Activated T-helper 1 cell treated with anti-CD3 and anti-CD28 coated beads, Interleukin-2, amount 50 U/mL, for 16 hours (primary cell): Measurements from ENCODE around the gene CENPT.
"Not testable (repeated sequence)": the region's sequence is repeated elsewhere in the genome, so short reads cannot be mapped to it uniquely, and the experiment has no call there.

Source experiments
- DNase-seq, 2 donors: peaks; one replicate each; pipeline ENCODE4 v3.0.0-alpha.2; 2020; ENCODE audit warnings: low read depth in 1 of 2, low spot score in 1 of 2

CENPT gene

DNA sequence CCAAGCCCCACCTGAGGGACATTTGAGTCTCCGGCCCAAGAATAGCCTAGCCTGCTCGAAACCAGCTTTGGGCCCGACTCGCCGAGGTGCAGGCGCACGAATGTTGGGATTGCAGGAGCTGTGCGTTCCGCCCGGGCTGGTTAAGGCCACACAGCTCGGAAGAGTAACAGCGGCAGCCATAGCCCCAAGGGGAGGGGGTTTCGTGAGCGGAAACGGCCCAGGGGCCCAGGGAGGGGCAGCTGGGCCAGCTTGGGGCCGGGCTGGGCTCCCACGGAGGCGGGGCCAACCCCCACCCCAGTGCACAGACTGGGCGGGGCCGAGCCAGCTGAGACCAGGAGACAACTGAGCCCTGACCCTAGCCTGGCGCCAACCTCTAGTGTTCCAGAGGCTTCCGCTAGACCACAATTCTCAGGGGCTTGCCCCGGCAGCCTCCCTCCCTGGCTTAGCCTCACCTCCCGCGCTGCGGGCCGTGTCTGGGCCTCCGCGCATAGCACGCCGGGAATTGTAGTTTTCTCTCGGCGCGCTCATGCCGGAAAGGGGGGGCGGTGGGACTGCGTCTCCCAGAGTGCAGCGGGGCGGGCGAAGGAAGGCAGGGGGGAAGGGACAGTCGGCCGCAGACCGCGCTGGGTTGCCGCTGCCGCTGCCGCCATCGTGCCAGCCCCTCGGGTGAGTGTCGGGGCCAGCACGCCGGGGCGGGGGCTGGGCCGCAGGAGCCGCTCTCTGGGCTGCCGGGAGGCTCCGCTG is 1.0 kb downstream of the CENPT start, which contains the start of gene NUTF2:
NUTF2 (plus strand) TSS at position 614 of the 744 bp plus-strand sequence. CDS start 18,198 bp downstream, outside the sequence.
- peak; percentile 89 to 90 for DNase-seq

DNA sequence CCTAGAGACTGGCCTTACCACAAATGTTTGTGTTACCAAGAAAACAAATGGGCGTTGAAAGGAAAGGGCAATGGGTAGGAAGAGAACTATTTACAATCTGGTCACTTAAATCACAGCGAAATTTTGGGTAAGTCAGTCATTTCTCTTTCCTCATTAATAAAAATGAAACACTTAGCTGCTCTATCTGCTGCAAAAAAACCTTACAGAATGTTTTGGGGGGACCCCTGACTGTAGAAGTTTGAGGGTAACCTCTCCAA is 1.5 kb downstream of the CENPT start:
- no peak for DNase-seq

DNA sequence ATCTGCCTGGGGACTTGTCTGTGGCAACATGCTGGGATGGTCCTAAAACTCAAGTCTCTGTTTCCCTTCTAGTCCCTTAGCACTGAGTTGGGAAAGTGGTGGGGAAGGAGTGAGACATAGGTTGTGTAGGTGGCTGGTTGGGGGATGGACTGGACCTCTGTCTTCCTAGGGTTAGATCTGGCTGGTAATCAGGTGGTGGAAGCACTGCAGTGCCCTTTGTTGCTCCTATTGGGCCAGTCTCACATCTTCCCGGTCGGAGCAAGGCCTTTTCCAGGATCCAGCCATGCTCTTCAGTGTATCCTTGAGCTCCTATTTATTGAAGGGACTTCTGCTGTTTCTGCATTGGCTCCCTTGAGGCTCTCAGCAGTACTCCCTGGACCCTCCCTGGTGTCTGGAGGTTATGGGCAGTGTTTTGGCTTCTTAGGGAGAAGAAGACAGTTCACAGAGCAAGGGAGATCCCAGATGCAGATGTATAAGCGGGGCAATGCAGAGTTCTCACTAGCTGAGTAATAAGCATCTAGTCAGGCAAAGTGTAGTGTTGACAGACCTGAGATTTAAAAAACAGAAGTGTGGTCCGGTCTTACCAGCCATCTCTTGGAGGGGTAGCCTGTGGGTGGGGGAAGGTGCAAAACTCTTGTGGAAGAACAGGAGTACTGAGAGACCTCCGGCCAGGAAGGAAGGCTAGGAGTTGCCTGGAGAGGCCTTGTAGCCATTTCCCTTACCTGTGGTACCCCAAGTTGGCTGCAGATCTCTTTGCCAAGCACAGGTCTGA is 2.0 kb downstream of the CENPT start:
- no peak for DNase-seq

- no peak for DNase-seq
These were observed 3.0 kb downstream of the CENPT start for GRCh38 chr16:67844497-67844896.

GRCh38 chr16:67843343-67843765 is 4.1 kb downstream of the CENPT start:
- DNase-seq, result no peak

GRCh38 chr16:67842509-67843342 is 4.8 kb downstream of the CENPT start:
- peak; percentile 35 to 44 for DNase-seq

GRCh38 chr16:67841816-67842508 is 5.5 kb downstream of the CENPT start, which contains the start of gene THAP11:
TSS of gene THAP11 (plus strand) at chr16:67842320. CDS start at chr16:67842555, 235 bp downstream.
- DNase-seq, result peak; percentile 86 to 88

- no peak for DNase-seq
These were observed 6.2 kb downstream of the CENPT start for GRCh38 chr16:67841198-67841815.

GRCh38 chr16:67837811-67838210 is 9.7 kb downstream of the CENPT start:
- DNase-seq, result no peak

GRCh38 chr16:67837190-67837589 is 10.3 kb downstream of the CENPT start:
- DNase-seq, result not testable (repeated sequence)

DNA sequence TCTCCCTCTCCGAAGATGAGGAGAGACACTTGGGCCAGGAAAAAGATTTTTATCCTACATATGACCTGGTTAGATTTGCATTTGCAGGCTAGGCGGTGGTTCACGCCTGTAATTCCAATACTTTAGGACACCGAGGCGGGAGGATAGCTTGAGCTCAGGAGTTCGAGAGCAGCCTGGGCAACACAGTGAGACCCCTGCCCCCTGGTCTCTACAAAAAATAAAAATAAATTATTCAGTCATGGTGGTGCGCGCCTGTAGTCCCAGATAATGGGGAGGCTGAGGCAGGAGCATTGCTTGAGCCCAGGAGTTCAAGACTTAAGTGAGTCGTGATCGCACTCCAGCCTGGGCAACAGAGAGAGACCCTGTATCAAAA is 13.3 kb downstream of the CENPT start:
- no peak for DNase-seq

GRCh38 chr16:67833415-67834241 is 13.9 kb downstream of the CENPT start:
- peak; percentile 84 to 86 for DNase-seq

DNA sequence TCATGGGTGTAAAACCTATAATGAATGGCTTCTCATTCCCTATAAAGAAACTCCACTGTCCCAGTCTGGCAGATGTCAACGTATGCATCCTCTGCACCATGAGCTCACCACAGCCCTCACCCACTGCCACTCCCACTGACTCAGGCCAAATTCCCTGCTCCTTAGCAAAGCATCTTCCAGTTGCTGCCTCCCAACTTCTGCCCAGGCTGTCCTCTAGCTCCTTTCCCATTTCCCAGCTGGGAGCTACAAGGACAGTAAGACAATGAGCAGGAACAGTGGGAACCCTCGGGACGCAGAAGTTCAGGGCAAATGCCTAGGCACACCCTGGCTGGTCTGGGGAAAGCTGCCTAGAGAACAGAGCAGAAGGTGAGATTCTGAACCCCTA is 14.5 kb downstream of the CENPT start:
- DNase-seq, result no peak

DNA sequence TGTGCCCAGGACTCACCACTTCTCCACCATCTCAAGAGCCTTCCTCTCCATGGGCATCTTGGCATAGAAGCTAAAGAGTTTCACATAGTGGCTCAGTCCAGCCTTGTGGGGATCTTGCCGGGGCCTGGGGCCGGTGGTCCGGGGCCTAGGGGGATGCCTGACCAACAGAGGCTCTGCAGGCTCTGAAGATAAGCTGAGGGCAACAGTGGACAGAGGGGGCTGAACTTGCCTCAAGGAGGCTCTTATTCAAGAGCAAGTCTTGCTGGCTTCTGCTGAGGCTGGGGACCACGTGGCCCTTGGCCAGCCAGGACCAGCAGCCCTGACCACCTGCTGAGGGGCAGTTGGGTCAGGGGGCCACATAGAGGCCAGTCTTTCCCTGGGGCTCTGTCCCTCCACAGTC is 18.8 kb downstream of the CENPT start:
- DNase-seq, result no peak

GRCh38 chr16:67825906-67826305 is 21.6 kb downstream of the CENPT start:
- DNase-seq, result no peak

DNA sequence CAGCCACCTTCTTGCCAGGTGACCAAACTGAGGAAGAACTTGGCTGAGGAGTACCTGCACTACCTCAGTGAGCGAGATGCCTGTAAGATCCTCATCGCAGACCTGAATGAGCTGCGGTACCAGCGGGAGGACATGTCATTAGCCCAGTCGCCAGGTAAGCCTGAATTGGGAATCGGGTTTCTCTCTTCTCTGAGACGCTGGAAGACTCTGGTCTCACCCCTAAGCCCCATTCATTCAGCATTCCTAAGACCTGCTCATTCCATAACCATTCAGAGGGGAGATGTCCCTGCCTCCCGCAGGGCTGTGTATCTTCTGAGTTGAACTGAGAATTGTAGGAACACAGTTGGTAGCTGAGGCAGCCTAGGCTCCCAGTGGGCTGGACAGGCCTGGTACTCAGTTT is 22.4 kb downstream of the CENPT start:
- no peak for DNase-seq

DNA sequence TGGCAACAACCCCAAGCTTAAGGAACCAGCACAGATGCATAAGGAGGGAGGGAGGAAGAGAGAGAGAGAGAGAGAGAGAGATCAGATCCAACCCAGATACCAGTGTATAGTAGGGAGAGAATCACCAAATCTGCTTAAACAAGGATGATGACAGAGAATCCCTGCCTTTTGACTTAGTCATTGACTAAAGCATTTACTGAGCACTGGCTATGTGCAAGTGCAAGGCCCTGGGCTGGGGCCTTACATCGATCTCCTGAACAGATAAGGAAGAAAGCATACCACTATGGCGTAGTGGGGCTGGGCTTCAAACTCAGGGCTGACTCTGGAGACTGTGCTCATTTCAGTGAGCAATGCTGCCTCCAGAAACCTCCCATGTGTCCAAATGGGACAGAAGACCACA is 25.0 kb downstream of the CENPT start:
- no peak for DNase-seq

- DNase-seq, result no peak
These were observed 26.8 kb downstream of the CENPT start for GRCh38 chr16:67820608-67821259.

DNA sequence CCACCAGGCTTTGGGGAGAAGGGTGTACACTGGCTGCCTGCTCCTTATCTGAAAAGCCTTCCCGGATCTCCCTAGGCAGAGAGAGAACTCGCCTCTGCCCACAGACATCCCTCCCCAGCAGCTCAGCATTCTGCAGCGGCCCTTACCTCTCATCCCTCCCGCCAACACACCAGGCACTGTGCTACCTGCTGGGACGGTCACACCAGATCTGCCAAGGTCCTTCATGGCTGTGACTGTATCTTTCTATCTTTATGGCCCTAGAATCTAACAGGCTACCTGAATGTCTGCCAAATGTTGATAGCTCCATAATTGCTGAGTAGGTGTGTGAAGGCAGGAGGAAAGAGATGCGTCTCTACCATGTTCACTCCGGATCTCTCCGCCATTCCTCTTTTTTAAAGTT is 32.9 kb downstream of the CENPT start:
- DNase-seq, result no peak
